K562 (cell line): Measurements from ENCODE around the gene KRTAP5-1. TPM values are rescaled to one million over a fixed set of nuclear protein-coding genes. Genes with fewer than 3 reads are reported as not detected.

Experiments used
- ATAC-seq: fragments of 200-7000 bp; cut with Tn5 transposase; 3 replicates; pipeline ENCODE4 v1.9.1; 2020; ENCODE audit warnings: moderate library complexity
- BruUV-seq: library from RNA; stranded (reverse); fragments of 400-500 nt; replicated peaks from 2 replicates; lab custom pipeline; 2021; lab: Mats Ljungman, UMichigan
- CTCF ChIA-PET: fragments of 300-600 bp; formaldehyde crosslinking; extraction: SDS; loops from one replicate; lab custom pipeline; 2021; ENCODE audit warnings: low intra/inter-chr PET ratio; lab: Yijun Ruan, JAX
- POLR2A ChIA-PET: fragments of 300-600, 350-650 bp; sonication (Branson Sonifier 250); formaldehyde crosslinking; extraction: SDS; loops from one replicate; lab custom pipeline; 2021; ENCODE audit warnings: antibody characterized with exemption, inconsistent platforms; lab: Yijun Ruan, JAX
- DNase-seq, 4 experiments: peaks; one replicate each; pipeline versions ENCODE4 v3.0.0 to v3.0.0-alpha.2; 2011 to 2018; ENCODE audit warnings: low spot score in 3 of 4, mixed read lengths in 3 of 4; ENCODE audit errors: extremely low read depth in 1 of 4
- FAIRE-seq: peaks from 2 replicates; lab custom pipeline; 2011; peaks lifted over from hg19 to GRCh38; lab: Jason Lieb, UNC
- H2AFZ ChIP-seq: 2 replicates; pipeline ENCODE4 v1.6.0; 2011; ENCODE audit warnings: low read depth, low read length, control low read depth, inconsistent platforms
- H3K27ac ChIP-seq: fragments of 200-600 bp; 3 replicates; pipeline ENCODE4 v1.8.0; 2011; ENCODE audit warnings: low read depth, mild to moderate bottlenecking, control low read depth, inconsistent platforms, low read length, moderate library complexity, mixed read lengths; ENCODE audit errors: extremely low read depth
- H3K27me3 ChIP-seq, 2 experiments: fragments of 300-600 bp in 1 of 2; 2 replicates in 1 of 2; 3 replicates in 1 of 2; pipeline versions ENCODE4 v1.6.0 to v1.8.0; 2011; ENCODE audit warnings: inconsistent platforms in 2 of 2, low read length in 2 of 2, mild to moderate bottlenecking in 1 of 2, mixed read lengths in 1 of 2, moderate library complexity in 1 of 2; ENCODE audit not compliant: control insufficient read depth in 2 of 2, insufficient read depth in 2 of 2
- H3K36me3 ChIP-seq: fragments of 300-600 bp; 3 replicates; pipeline ENCODE4 v1.8.0; 2011; ENCODE audit warnings: mild to moderate bottlenecking, low read length, inconsistent platforms; ENCODE audit not compliant: control insufficient read depth, insufficient read depth
- H3K4me1 ChIP-seq, 2 experiments: fragments of 200-600 bp in 1 of 2; replicated peaks in 1 of 2; 2 replicates in 1 of 2; 3 replicates in 1 of 2; pipeline versions ENCODE4 v1.5.1 to v1.8.0; 2011; ENCODE audit warnings: inconsistent platforms in 2 of 2, low read length in 2 of 2, mild to moderate bottlenecking in 1 of 2, mixed read lengths in 1 of 2, moderate library complexity in 1 of 2; ENCODE audit not compliant: control insufficient read depth in 2 of 2, insufficient read depth in 2 of 2
- H3K4me2 ChIP-seq: 2 replicates; pipeline ENCODE4 v1.6.1; 2011; ENCODE audit warnings: low read length, control low read depth, inconsistent platforms, mixed read lengths; ENCODE audit not compliant: insufficient read depth
- H3K4me3 ChIP-seq: fragments of 200-600 bp; sonication (generic), shearing (Covaris generic); 2 replicates; pipeline ENCODE4 v1.5.1; 2016; ENCODE audit warnings: control low read depth, inconsistent platforms
- H3K79me2 ChIP-seq: fragments of 200-600 bp; 3 replicates; pipeline ENCODE4 v1.8.0; 2011; ENCODE audit warnings: low read length, inconsistent platforms; ENCODE audit not compliant: control insufficient read depth, insufficient read depth
- H3K9ac ChIP-seq, 2 experiments: 2 replicates each; pipeline versions ENCODE4 v1.6.0 to v1.6.1; 2011; ENCODE audit warnings: low read depth in 2 of 2, low read length in 2 of 2, control low read depth in 1 of 2, inconsistent platforms in 1 of 2, mild to moderate bottlenecking in 1 of 2, mixed read lengths in 1 of 2; ENCODE audit not compliant: insufficient read depth in 1 of 2
- H3K9me1 ChIP-seq: one replicate; pipeline ENCODE4 v1.6.0; 2011; ENCODE audit warnings: inconsistent platforms, mild to moderate bottlenecking, low read length, moderate library complexity; ENCODE audit not compliant: control insufficient read depth, insufficient read depth
- H3K9me3 ChIP-seq: replicated peaks from 2 replicates; pipeline ENCODE4 v1.5.1; 2011; ENCODE audit warnings: low read depth, low read length, inconsistent platforms; ENCODE audit not compliant: control insufficient read depth, insufficient read depth
- H4K20me1 ChIP-seq: replicated peaks from 2 replicates; pipeline ENCODE4 v1.6.1; 2011; ENCODE audit warnings: low read length, inconsistent platforms, mixed read lengths; ENCODE audit not compliant: control insufficient read depth, insufficient read depth
- DDX20 ChIP-seq: fragments of 450-650 bp; IDR thresholded peaks from 2 replicates; pipeline ENCODE4 v1.6.1; 2016; ENCODE audit warnings: missing genetic modification characterization, low read depth, mild to moderate bottlenecking, missing compliant biosample characterization, moderate library complexity
- MIER1 ChIP-seq: fragments of 450-650 bp; IDR thresholded peaks from 2 replicates; pipeline ENCODE4 v1.6.1; 2016; ENCODE audit warnings: antibody characterized with exemption, mild to moderate bottlenecking, low read depth
- PBX2 ChIP-seq, 2 experiments: IDR thresholded peaks in 1 of 2; conservative IDR thresholded peaks in 1 of 2; 2 replicates each; pipeline ENCODE4 v1.6.1; 2016; ENCODE audit warnings: low read depth in 2 of 2, mild to moderate bottlenecking in 1 of 2, missing compliant biosample characterization in 1 of 2, missing genetic modification characterization in 1 of 2, moderate library complexity in 1 of 2
- SPI1 ChIP-seq: IDR thresholded peaks from 2 replicates; pipeline ENCODE4 v1.6.1; 2011; ENCODE audit warnings: low read depth, low read length, control low read depth, borderline replicate concordance
- XRCC5 ChIP-seq: fragments of 200-400 bp; formaldehyde crosslinking; IDR thresholded peaks from 2 replicates; pipeline ENCODE4 v1.6.1; 2017; ENCODE audit warnings: low read depth, mild to moderate bottlenecking, low read length
- WGBS: fragments of 100-300 bp; shearing (Covaris generic); methylation state at CpG from one replicate; pipeline ENCODE4 v1.1.6; 2016; ENCODE audit warnings: low coverage, mixed read lengths; ENCODE audit not compliant: insufficient coverage; ENCODE audit errors: missing lambda C conversion rate; 5-methylcytosine and 5-hydroxymethylcytosine counted together
- in situ Hi-C: fragments of 300-500 bp; cut with MboI; formaldehyde crosslinking; loops from 4 replicates; pipeline ENCODE4 v1.15.0; 2018; ENCODE audit warnings: inconsistent platforms, mixed read lengths
- intact Hi-C: fragments of 100-400 bp; cut with micrococcal nuclease; formaldehyde crosslinking; loops from 2 replicates; pipeline ENCODE4 v1.14.2; 2022
- polyA plus RNA-seq, 8 experiments: library from polyadenylated mRNA; depleted of rRNA in 4 of 8; stranded (reverse) in 5 of 8; unstranded in 3 of 8; fragments of >200 nt; fragmentation: Nextera tagmentation in 2 of 8; fragmentation: Illumina TruSeq in 1 of 8; extraction: Ambion mirVana in 2 of 8; extraction: Trizol in 1 of 8; gene quantifications; 2 replicates each; pipeline versions ENCODE4 v1.2.1 to v1.2.3, GENCODE V29; 2011 to 2014; ENCODE audit warnings: inconsistent platforms in 1 of 8, missing spikeins in 1 of 8
- total RNA-seq, 7 experiments: library from RNA; depleted of rRNA in 6 of 7; stranded (reverse); fragments of >200 nt in 6 of 7; fragmentation: Illumina TruSeq in 2 of 7; extraction: Trizol in 2 of 7; gene quantifications; 2 replicates each; pipeline versions ENCODE4 v1.2.1 to v1.2.3, GENCODE V29; 2011 to 2021; ENCODE audit warnings: low replicate concordance in 1 of 7
- TF ChIP-seq, protein P1 (sequence below): IDR thresholded peaks from 2 replicates; pipeline ENCODE4 v1.6.1; 2011; ENCODE audit not compliant: insufficient read length; ENCODE audit errors: extremely low read depth

KRTAP5-1 gene
- total and polyA plus RNA-seq, 9 of the 15 experiments (the other 6 are each of a cell fraction or from before 2014, with no cell fraction given): not detected

DNA sequence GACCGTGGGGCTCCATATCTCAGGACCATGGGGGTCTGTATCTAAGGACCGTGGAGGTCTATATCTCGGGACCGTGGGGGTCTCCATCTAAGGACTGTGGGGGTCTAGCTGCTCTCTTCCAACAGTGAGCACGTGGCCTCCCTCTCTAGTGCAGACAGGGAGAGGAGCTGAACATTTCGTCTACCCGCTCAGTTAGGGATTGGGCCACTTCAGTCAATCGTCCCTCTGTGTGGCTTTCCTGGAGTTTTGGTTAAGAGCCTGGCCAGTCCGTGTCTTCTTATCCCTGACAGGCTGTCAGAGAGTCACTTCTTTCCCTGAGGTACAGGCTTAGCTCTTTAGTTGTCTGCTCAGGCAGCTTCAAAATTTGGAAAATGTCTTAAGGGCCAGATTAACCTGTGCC, 3.1 kb downstream of the KRTAP5-1 start:
- H4K20me1 ChIP-seq: 0 out of 2 replicates have a peak, but pooled peaks cover 6% of the 10 kb centered on the region
- no TSS peak for BruUV-seq
- intact Hi-C loops: no loop called here
- no peak overlapping the region for H3K27ac ChIP-seq
- no peaks in the 10 kb centered on the region for H3K36me3 ChIP-seq
- ChIA-PET POLR2A (interaction anchor here (0.7 to 0.9 kb wide), 3 partner anchors 8 to 41 kb away, joined by 3 to 4 read pairs (median 4); no protein-coding TSS in a partner anchor), CTCF (no interaction called here)
- no peak overlapping the region for H3K9ac ChIP-seq
- peaks cover 3% of the 10 kb centered on the region for H3K9me1 ChIP-seq
- WGBS: 2% methylated on average over 9 of the region's 9 CpGs
- H3K9me3 ChIP-seq: peaks cover 7% of the 10 kb centered on the region; the same call in 1 of the 2 replicates
- H3K4me2 ChIP-seq: no peak overlapping the region
- H2AFZ ChIP-seq: no peak overlapping the region
- DNase-seq: no peak
- no peak overlapping the region for H3K4me3 ChIP-seq
- in situ Hi-C loops: no loop called here
- TF ChIP-seq SPI1 (no peak), MIER1 (no peak), DDX20 (no peak), XRCC5 (no peak), PBX2 (CRISPR knock-in tag; IDR thresholded peaks at IDR 0.05; ENCODE audit: low read depth) (no peak), PBX2 (tag; conservative IDR thresholded peaks at IDR 0.05; ENCODE audit: low read depth) (no peak)
- TF ChIP-seq, protein P1, sequence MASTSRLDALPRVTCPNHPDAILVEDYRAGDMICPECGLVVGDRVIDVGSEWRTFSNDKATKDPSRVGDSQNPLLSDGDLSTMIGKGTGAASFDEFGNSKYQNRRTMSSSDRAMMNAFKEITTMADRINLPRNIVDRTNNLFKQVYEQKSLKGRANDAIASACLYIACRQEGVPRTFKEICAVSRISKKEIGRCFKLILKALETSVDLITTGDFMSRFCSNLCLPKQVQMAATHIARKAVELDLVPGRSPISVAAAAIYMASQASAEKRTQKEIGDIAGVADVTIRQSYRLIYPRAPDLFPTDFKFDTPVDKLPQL: no peak
- ATAC-seq: no peak
- H3K4me1 ChIP-seq: no peaks in the 10 kb centered on the region
- no peak for FAIRE-seq
- no peaks in the 10 kb centered on the region for H3K79me2 ChIP-seq
- H3K27me3 ChIP-seq: peaks cover 0 to 35% of the 10 kb centered on the region in 2 experiments; a peak in 2 of 5 replicates
